HG03060 (cell line): ENCODE measurements around the gene CRB2.

ENCODE experiments used
- ATAC-seq: cut with Tn5 transposase; IDR thresholded peaks from one replicate; pipeline ENCODE4 v1.9.1; 2021; ENCODE audit warnings: low read depth, moderate number of reproducible peaks; ENCODE audit not compliant: unreplicated experiment

The CRB2 gene

GRCh38 chr9:123377211-123377971 lies 21.4 kb downstream of the CRB2 start:
- ATAC-seq, result no peak

- no peak for ATAC-seq
Observed at GRCh38 chr9:123378025-123378424, 22.0 kb downstream of the CRB2 start.

- ATAC-seq, result no peak
Observed at GRCh38 chr9:123378956-123379660, 23.1 kb downstream of the CRB2 start.

- no peak for ATAC-seq
Observed at GRCh38 chr9:123380852-123381705, 25.1 kb downstream of the CRB2 start.

GRCh38 chr9:123382653-123383511 lies 26.9 kb downstream of the CRB2 start:
- ATAC-seq, result no peak

- no peak for ATAC-seq
Observed at GRCh38 chr9:123383512-123384170, 27.6 kb downstream of the CRB2 start.

- no peak for ATAC-seq
Observed at GRCh38 chr9:123387686-123388085, 31.7 kb downstream of the CRB2 start.

GRCh38 chr9:123389070-123389469 lies 33.1 kb downstream of the CRB2 start:
- ATAC-seq, result no peak

- no peak for ATAC-seq
Observed at GRCh38 chr9:123389698-123390097, 33.7 kb downstream of the CRB2 start.

- ATAC-seq, result no peak
Observed at GRCh38 chr9:123390337-123391135, 34.5 kb downstream of the CRB2 start.

GRCh38 chr9:123391233-123391632 lies 35.2 kb downstream of the CRB2 start:
- no peak for ATAC-seq

- no peak for ATAC-seq
Observed at GRCh38 chr9:123391946-123392345, 35.9 kb downstream of the CRB2 start.

- no peak for ATAC-seq
Observed at GRCh38 chr9:123392802-123393201, 36.8 kb downstream of the CRB2 start.

- ATAC-seq, result no peak
Observed at GRCh38 chr9:123394291-123395235, 38.6 kb downstream of the CRB2 start.

GRCh38 chr9:123395276-123395688 lies 39.3 kb downstream of the CRB2 start:
- ATAC-seq, result no peak

GRCh38 chr9:123395689-123396511 lies 39.9 kb downstream of the CRB2 start:
- ATAC-seq, result no peak

- no peak for ATAC-seq
Observed at GRCh38 chr9:123397975-123398374, 42.0 kb downstream of the CRB2 start.
